Measurements from ENCODE around the gene SH3GLB2. TPM values are rescaled to one million over a fixed set of nuclear protein-coding genes. Genes with fewer than 3 reads are reported as not detected.
"Not testable (repeated sequence)": the region's sequence is repeated elsewhere in the genome, so short reads cannot be mapped to it uniquely, and the experiment has no call there.

The SH3GLB2 gene
- total RNA-seq, 1 donor, result 39.3 TPM

DNA sequence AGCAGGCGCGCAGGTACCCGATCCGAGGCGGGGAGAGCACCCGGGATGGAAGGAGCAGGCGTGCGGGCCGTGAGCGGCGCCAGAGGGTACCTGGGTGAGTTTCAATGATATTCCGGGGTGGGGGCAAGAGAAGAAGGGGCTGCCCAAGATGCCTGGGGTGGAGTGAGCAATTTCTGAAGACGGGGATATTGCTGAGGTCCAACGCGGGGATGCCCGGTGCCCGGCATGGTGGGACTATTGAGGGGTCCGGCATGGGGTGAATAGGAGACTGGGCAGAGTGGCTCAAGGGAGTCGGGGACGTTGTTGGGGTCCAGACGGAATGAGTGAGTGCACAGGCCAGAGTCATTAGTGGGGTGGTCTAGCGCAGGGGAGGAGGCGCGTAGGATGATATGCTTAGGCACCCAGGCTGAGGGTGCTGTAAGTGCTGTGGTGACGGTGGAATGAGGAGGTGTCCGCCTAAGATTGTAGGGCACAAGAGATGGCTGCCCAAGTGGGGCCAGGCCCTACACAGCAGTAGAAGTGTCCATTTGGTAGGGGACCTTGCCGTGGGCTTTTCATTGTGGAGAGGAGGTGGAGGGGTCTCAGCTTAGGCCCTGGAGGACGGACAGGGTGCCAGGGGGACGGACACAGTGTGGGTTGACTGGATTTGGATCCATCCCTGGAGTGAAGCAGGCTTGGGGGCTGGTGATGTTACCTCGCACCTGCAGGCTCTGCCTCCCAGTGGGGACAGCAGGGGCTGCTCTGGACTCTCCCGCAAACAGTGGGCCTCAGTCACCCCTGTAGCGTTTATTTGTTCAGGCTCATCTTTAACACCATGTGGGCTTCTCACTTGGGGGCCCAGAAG, 9.0 kb upstream of the SH3GLB2 start:
- DNase-seq (ENCODE audit: low read depth), result no peak
- TF ChIP-seq, protein P1, sequence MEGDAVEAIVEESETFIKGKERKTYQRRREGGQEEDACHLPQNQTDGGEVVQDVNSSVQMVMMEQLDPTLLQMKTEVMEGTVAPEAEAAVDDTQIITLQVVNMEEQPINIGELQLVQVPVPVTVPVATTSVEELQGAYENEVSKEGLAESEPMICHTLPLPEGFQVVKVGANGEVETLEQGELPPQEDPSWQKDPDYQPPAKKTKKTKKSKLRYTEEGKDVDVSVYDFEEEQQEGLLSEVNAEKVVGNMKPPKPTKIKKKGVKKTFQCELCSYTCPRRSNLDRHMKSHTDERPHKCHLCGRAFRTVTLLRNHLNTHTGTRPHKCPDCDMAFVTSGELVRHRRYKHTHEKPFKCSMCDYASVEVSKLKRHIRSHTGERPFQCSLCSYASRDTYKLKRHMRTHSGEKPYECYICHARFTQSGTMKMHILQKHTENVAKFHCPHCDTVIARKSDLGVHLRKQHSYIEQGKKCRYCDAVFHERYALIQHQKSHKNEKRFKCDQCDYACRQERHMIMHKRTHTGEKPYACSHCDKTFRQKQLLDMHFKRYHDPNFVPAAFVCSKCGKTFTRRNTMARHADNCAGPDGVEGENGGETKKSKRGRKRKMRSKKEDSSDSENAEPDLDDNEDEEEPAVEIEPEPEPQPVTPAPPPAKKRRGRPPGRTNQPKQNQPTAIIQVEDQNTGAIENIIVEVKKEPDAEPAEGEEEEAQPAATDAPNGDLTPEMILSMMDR (IDR thresholded peaks at IDR 0.05; ENCODE audit: insufficient read depth, low read depth, low read length), result no peak

GRCh38 chr9:129036241-129036922, 8.3 kb upstream of the SH3GLB2 start, which contains the start of gene MIGA2:
Gene MIGA2, plus strand, starts transcription at chr9:129036626. Its CDS starts 3,969 bp downstream, at chr9:129040595.
- peak within 1 kb of the TSS; percentile 99 for H3K4me3 ChIP-seq (ENCODE audit: low read depth, low read length)
- DNase-seq (ENCODE audit: low read depth), result peak; percentile 99
- TF ChIP-seq, protein P1 (IDR thresholded peaks at IDR 0.05; ENCODE audit: insufficient read depth, low read depth, low read length), result no peak

More for the DNA sequence above, 9.0 kb upstream of the SH3GLB2 start:
- H3K4me3 ChIP-seq (ENCODE audit: low read depth, low read length), result peak overlapping the region; percentile 99

DNA sequence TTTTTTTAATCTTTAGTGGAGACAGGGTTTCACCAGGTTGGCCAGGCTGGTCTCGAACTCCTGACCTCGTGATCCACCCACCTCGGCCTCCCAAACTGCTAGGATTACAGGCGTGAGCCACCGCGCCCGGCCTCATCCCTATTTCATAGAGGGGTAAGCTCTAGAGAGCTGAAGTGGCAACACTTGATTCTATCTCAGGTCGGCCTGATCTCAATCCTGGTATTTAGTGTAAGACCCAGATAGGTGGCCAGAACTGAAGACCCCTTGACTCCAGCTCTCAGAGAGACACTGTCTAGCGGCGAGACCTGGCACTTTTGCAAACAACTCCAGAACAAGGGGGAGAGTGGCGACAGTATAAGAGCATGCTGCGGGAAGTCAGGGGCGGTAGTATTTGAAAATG, 7.7 kb upstream of the SH3GLB2 start:
- not testable (repeated sequence) for DNase-seq (ENCODE audit: low read depth)
- peak overlapping the region; percentile 49 for H3K4me3 ChIP-seq (ENCODE audit: low read depth, low read length)

GRCh38 chr9:129033216-129033615, 5.1 kb upstream of the SH3GLB2 start:
- H3K4me3 ChIP-seq (ENCODE audit: low read depth, low read length), result no peak overlapping the region
- DNase-seq (ENCODE audit: low read depth), result no peak
- TF ChIP-seq, protein P1 (IDR thresholded peaks at IDR 0.05; ENCODE audit: insufficient read depth, low read depth, low read length), result no peak

DNA sequence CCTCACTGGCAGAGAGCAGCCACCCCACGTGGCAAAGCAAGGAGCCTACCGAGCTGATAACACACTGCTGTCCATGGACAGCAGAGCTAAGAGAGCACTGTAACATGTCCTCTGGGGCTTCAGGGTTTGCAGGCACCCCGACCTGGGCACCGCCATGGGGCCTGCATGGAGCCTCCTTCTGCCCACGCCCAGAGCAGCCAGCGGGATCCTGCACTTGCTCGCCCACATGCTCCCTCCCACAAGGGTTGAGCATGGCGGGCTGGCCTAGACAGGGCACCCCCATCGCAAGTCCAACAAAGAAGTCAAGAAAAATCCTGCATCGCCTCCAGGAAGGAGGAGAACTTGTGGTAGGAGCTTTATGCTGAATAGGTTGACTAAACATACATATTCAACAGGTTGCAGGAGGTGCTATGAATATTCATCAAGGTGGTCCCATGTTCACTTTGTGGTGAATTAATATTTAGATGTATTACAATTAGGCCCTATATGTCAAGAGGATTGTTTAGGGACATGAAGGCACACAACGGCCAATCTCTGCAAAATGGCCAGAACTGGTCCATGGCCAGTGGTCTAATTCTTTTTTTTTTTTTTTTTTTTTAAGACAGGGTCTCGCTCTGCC, 4.5 kb upstream of the SH3GLB2 start:
- DNase-seq (ENCODE audit: low read depth), result no peak
- H3K4me3 ChIP-seq (ENCODE audit: low read depth, low read length), result no peak overlapping the region
- TF ChIP-seq, protein P1 (IDR thresholded peaks at IDR 0.05; ENCODE audit: insufficient read depth, low read depth, low read length), result no peak

GRCh38 chr9:129031514-129031913, 3.4 kb upstream of the SH3GLB2 start:
- TF ChIP-seq, protein P1 (IDR thresholded peaks at IDR 0.05; ENCODE audit: insufficient read depth, low read depth, low read length), result no peak
- DNase-seq (ENCODE audit: low read depth), result no peak
- no peak overlapping the region for H3K4me3 ChIP-seq (ENCODE audit: low read depth, low read length)

DNA sequence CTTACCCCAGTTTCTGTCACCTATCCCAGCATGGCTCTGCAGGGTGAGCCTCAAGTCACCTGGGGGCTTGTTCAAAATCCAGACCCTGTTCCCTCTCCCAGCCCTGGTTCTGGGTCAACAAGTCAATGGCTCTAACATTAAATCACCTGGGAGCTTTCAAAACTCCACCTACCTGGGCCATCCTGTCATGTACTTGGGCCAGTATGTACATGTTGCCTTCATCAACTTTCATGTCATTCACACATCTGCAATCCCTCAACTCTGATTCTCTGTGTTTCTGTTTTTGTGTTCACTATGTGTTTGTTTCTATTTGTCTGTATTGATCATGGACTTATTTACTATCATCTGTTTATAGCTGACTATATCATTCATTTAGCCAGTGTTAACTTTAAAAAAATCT, 2.1 kb upstream of the SH3GLB2 start:
- no peak for DNase-seq (ENCODE audit: low read depth)
- no peak overlapping the region for H3K4me3 ChIP-seq (ENCODE audit: low read depth, low read length)
- TF ChIP-seq, protein P1 (IDR thresholded peaks at IDR 0.05; ENCODE audit: insufficient read depth, low read depth, low read length), result no peak

Data from fibroblast of villous mesenchyme (primary cell).